ENCODE results near the gene PTGR1. TPM values are rescaled to one million over a fixed set of nuclear protein-coding genes. Genes with fewer than 3 reads are reported as not detected.

Gene PTGR1
- polyA plus RNA-seq, 1 donor (not counting 4 experiments of a cell fraction or from before 2014, with no cell fraction given), result 66.0 TPM

GRCh38 chr9:111516061-111516465 lies 83.4 kb downstream of the PTGR1 start:
- Histone ChIP-seq H3K27ac (ENCODE audit: control insufficient read depth, insufficient read depth, low read length) (no peak overlapping the region), H3K9me3 (ENCODE audit: control insufficient read depth, low read depth, low read length) (no peaks in the 10 kb centered on the region), H3K79me2 (ENCODE audit: control insufficient read depth, insufficient read depth, low read length) (no peaks in the 10 kb centered on the region), H3K4me2 (ENCODE audit: control insufficient read depth, extremely low read depth, insufficient read depth, low read depth, low read length) (peak overlapping the region; percentile 18), H3K4me1 (ENCODE audit: control insufficient read depth, extremely low read depth, insufficient read depth, low read length) (peaks cover 13% of the 10 kb centered on the region), H3K9me1 (ENCODE audit: control insufficient read depth, extremely low read depth, insufficient read depth, low read length) (no peaks in the 10 kb centered on the region), H4K20me1 (ENCODE audit: control insufficient read depth, extremely low read depth, insufficient read depth, low read length) (no peaks in the 10 kb centered on the region), H2AFZ (ENCODE audit: control insufficient read depth, low read length) (peak overlapping the region; percentile 54), H3K36me3 (ENCODE audit: control insufficient read depth in 2 of 2, extremely low read depth in 1 of 2, insufficient read depth in 2 of 2, low read length in 2 of 2) (no peaks in the 10 kb centered on the region), H3K4me3 (ENCODE audit: control insufficient read depth in 2 of 3, extremely low read depth in 1 of 3, insufficient read depth in 2 of 3, low read depth in 1 of 3, low read length in 3 of 3) (no peak overlapping the region), H3K9ac (ENCODE audit: control insufficient read depth, extremely low read depth, insufficient read depth, low read length) (no peak overlapping the region), H3K27me3 (ENCODE audit: control insufficient read depth, extremely low read depth, insufficient read depth, low read length) (no peaks in the 10 kb centered on the region)
- no peak for TF ChIP-seq CTCF (optimal IDR thresholded peaks at IDR 0.05 in 1 of 3, IDR thresholded peaks at IDR 0.05 in 1 of 3, conservative IDR thresholded peaks at IDR 0.05 in 1 of 3; ENCODE audit: extremely low read depth in 1 of 3, insufficient read depth in 2 of 3, low read length in 3 of 3)
- TF ChIP-seq EZH2 (IDR thresholded peaks at IDR 0.05; ENCODE audit: low read length), result no peak
- DNase-seq (ENCODE audit: low read depth, low spot score) (no peak), FAIRE-seq (peak; percentile 87)
- dilution Hi-C loops (cut with MboI; ENCODE audit: extremely low pct_ligation_motif_present, low sequenced_read_pairs), result no loop called here

- H3K79me2 ChIP-seq (ENCODE audit: control insufficient read depth, insufficient read depth, low read length), result no peaks in the 10 kb centered on the region
- no peak overlapping the region for H3K9ac ChIP-seq (ENCODE audit: control insufficient read depth, extremely low read depth, insufficient read depth, low read length)
- H3K9me1 ChIP-seq (ENCODE audit: control insufficient read depth, extremely low read depth, insufficient read depth, low read length), result no peaks in the 10 kb centered on the region
- no peaks in the 10 kb centered on the region for H3K27me3 ChIP-seq (ENCODE audit: control insufficient read depth, extremely low read depth, insufficient read depth, low read length)
- H3K9me3 ChIP-seq (ENCODE audit: control insufficient read depth, low read depth, low read length), result no peaks in the 10 kb centered on the region
- H2AFZ ChIP-seq (ENCODE audit: control insufficient read depth, low read length), result peak overlapping the region; percentile 79
- H3K4me3 ChIP-seq (ENCODE audit: control insufficient read depth in 2 of 3, extremely low read depth in 1 of 3, insufficient read depth in 2 of 3, low read depth in 1 of 3, low read length in 3 of 3), result no peak overlapping the region
- H3K27ac ChIP-seq (ENCODE audit: control insufficient read depth, insufficient read depth, low read length), result peak overlapping the region; percentile 65
- FAIRE-seq (peak; percentile 41), DNase-seq (ENCODE audit: low read depth, low spot score) (no peak)
- TF ChIP-seq CTCF (optimal IDR thresholded peaks at IDR 0.05 in 1 of 3, IDR thresholded peaks at IDR 0.05 in 1 of 3, conservative IDR thresholded peaks at IDR 0.05 in 1 of 3; ENCODE audit: extremely low read depth in 1 of 3, insufficient read depth in 2 of 3, low read length in 3 of 3) (no peak), EZH2 (IDR thresholded peaks at IDR 0.05; ENCODE audit: low read length) (no peak)
- peaks cover 13% of the 10 kb centered on the region for H3K4me1 ChIP-seq (ENCODE audit: control insufficient read depth, extremely low read depth, insufficient read depth, low read length)
- H3K36me3 ChIP-seq (ENCODE audit: control insufficient read depth in 2 of 2, extremely low read depth in 1 of 2, insufficient read depth in 2 of 2, low read length in 2 of 2), result no peaks in the 10 kb centered on the region
- peak overlapping the region; percentile 59 for H3K4me2 ChIP-seq (ENCODE audit: control insufficient read depth, extremely low read depth, insufficient read depth, low read depth, low read length)
- dilution Hi-C loops (cut with MboI; ENCODE audit: extremely low pct_ligation_motif_present, low sequenced_read_pairs), result no loop called here
- H4K20me1 ChIP-seq (ENCODE audit: control insufficient read depth, extremely low read depth, insufficient read depth, low read length), result no peaks in the 10 kb centered on the region
Measured at GRCh38 chr9:111514967-111515366, 84.5 kb downstream of the PTGR1 start.

Other genes starting within 250 kb of the PTGR1 start
- gene ECPAS, start 115.3 kb downstream of the PTGR1 start, polyA plus RNA-seq, result 33.5 to 53.5 TPM (median 46.2 TPM) in 3 replicates
- gene ZNF483, start 74.5 kb downstream of the PTGR1 start, polyA plus RNA-seq, result 0.46 to 0.90 TPM (median 0.60 TPM) in 3 replicates
- 4.0 to 7.3 TPM (median 4.7 TPM) in 3 replicates for gene DNAJC25, start 31.7 kb upstream of the PTGR1 start, polyA plus RNA-seq
- gene GNG10, start 62.0 kb upstream of the PTGR1 start, polyA plus RNA-seq, result 66.2 to 89.8 TPM (median 68.8 TPM) in 3 replicates
- 0.01 to 0.03 TPM in 2 of 3 replicates, not detected in the other for gene SHOC1, start 195.3 kb upstream of the PTGR1 start, polyA plus RNA-seq